ENCODE results near the gene GASK1B. TPM values are rescaled to one million over a fixed set of nuclear protein-coding genes. Genes with fewer than 3 reads are reported as not detected.

Gene GASK1B
- total and polyA plus RNA-seq, 2 of the 13 experiments (the other 11 are each of a cell fraction or from before 2014, with no cell fraction given): 29.1 to 40.4 TPM

DNA sequence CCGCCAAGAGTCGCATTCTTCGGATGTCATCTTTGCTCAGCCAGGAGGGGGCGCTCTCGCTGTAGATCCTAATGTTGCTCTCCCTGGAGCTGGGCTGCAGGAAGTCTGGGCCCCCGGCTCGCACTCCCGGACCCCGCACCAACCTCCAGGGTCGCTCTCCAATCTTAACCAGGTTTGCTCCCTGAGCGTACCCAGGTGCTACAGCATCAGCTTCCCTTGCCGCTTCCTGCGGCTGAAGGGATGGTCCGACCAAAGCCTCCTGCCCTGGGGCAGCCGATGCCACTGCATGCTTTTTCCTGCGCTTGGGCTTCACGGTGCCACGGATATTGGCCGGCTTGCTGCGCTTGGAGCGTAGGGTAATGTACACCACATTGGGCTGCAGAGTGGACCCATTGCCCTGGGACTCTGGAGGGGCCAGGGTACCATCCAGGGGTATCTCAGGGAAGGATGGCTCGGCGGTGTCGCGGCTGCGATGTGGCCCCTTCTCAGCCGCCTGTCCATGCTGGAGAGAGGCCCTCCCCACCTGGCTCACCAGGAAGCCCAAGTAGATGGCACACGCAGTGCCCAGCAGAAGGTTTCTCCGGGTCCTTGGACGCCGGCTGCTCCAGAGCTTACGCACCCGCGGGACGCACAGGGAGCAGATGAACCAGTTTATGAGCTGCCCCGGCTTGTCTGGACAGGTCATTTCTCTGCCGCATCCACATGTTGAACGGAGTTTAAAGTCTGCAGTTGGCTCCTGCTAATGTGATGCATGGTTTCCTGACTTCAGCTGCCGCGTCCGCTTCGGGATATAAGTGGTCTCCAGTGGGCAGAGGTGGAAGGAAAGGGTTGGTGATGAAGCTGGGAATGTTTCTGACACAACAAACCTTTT is 1.9 kb downstream of the GASK1B start (continued):
- TF ChIP-seq, protein P1, sequence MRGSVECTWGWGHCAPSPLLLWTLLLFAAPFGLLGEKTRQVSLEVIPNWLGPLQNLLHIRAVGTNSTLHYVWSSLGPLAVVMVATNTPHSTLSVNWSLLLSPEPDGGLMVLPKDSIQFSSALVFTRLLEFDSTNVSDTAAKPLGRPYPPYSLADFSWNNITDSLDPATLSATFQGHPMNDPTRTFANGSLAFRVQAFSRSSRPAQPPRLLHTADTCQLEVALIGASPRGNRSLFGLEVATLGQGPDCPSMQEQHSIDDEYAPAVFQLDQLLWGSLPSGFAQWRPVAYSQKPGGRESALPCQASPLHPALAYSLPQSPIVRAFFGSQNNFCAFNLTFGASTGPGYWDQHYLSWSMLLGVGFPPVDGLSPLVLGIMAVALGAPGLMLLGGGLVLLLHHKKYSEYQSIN (CRISPR knock-in tag; IDR thresholded peaks at IDR 0.05; ENCODE audit: borderline replicate concordance): no peak
- no peak for TF ChIP-seq GTF2F1 (IDR thresholded peaks at IDR 0.05; ENCODE audit: low read length)
- TF ChIP-seq, protein P2, sequence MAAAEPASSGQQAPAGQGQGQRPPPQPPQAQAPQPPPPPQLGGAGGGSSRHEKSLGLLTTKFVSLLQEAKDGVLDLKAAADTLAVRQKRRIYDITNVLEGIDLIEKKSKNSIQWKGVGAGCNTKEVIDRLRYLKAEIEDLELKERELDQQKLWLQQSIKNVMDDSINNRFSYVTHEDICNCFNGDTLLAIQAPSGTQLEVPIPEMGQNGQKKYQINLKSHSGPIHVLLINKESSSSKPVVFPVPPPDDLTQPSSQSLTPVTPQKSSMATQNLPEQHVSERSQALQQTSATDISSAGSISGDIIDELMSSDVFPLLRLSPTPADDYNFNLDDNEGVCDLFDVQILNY (CRISPR knock-in tag; conservative IDR thresholded peaks at IDR 0.05): no peak
- no peak for TF ChIP-seq ZNF138 (CRISPR knock-in tag; IDR thresholded peaks at IDR 0.05; ENCODE audit: low read depth)
- no peak for TF ChIP-seq CCDC6 (CRISPR knock-in tag; IDR thresholded peaks at IDR 0.05)
- TF ChIP-seq, protein P3, sequence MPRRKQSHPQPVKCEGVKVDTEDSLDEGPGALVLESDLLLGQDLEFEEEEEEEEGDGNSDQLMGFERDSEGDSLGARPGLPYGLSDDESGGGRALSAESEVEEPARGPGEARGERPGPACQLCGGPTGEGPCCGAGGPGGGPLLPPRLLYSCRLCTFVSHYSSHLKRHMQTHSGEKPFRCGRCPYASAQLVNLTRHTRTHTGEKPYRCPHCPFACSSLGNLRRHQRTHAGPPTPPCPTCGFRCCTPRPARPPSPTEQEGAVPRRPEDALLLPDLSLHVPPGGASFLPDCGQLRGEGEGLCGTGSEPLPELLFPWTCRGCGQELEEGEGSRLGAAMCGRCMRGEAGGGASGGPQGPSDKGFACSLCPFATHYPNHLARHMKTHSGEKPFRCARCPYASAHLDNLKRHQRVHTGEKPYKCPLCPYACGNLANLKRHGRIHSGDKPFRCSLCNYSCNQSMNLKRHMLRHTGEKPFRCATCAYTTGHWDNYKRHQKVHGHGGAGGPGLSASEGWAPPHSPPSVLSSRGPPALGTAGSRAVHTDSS (CRISPR knock-in tag; conservative IDR thresholded peaks at IDR 0.05): no peak
- no peak for TF ChIP-seq ZBTB7B (CRISPR knock-in tag; IDR thresholded peaks at IDR 0.05)
- no peak for TF ChIP-seq ZNF33A (CRISPR knock-in tag; IDR thresholded peaks at IDR 0.05; ENCODE audit: borderline replicate concordance)
- TF ChIP-seq, protein P4, sequence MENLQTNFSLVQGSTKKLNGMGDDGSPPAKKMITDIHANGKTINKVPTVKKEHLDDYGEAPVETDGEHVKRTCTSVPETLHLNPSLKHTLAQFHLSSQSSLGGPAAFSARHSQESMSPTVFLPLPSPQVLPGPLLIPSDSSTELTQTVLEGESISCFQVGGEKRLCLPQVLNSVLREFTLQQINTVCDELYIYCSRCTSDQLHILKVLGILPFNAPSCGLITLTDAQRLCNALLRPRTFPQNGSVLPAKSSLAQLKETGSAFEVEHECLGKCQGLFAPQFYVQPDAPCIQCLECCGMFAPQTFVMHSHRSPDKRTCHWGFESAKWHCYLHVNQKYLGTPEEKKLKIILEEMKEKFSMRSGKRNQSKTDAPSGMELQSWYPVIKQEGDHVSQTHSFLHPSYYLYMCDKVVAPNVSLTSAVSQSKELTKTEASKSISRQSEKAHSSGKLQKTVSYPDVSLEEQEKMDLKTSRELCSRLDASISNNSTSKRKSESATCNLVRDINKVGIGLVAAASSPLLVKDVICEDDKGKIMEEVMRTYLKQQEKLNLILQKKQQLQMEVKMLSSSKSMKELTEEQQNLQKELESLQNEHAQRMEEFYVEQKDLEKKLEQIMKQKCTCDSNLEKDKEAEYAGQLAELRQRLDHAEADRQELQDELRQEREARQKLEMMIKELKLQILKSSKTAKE (CRISPR knock-in tag; IDR thresholded peaks at IDR 0.05; ENCODE audit: borderline replicate concordance): no peak
- peak; percentile 43 for TF ChIP-seq ASH2L (IDR thresholded peaks at IDR 0.05; ENCODE audit: insufficient read length, low read depth, low read length)
- peak; percentile 59; the same call in 1 of the 2 replicates for TF ChIP-seq ZNF572 (CRISPR knock-in tag; IDR thresholded peaks at IDR 0.05)
- TF ChIP-seq GABPB1 (CRISPR knock-in tag; IDR thresholded peaks at IDR 0.05): peak; percentile 57; the same call in 1 of the 2 replicates
- TF ChIP-seq, protein P5, sequence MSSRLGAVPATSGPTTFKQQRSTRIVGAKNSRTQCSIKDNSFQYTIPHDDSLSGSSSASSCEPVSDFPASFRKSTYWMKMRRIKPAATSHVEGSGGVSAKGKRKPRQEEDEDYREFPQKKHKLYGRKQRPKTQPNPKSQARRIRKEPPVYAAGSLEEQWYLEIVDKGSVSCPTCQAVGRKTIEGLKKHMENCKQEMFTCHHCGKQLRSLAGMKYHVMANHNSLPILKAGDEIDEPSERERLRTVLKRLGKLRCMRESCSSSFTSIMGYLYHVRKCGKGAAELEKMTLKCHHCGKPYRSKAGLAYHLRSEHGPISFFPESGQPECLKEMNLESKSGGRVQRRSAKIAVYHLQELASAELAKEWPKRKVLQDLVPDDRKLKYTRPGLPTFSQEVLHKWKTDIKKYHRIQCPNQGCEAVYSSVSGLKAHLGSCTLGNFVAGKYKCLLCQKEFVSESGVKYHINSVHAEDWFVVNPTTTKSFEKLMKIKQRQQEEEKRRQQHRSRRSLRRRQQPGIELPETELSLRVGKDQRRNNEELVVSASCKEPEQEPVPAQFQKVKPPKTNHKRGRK (CRISPR knock-in tag; IDR thresholded peaks at IDR 0.05): no peak
- no peak for TF ChIP-seq PPARG (CRISPR knock-in tag; conservative IDR thresholded peaks at IDR 0.05)
- no peak for TF ChIP-seq ZNF879 (CRISPR knock-in tag; IDR thresholded peaks at IDR 0.05)
- no peak for TF ChIP-seq JUNB (CRISPR knock-in tag; IDR thresholded peaks at IDR 0.05; ENCODE audit: borderline replicate concordance)
- no peak; the same call in 1 of the 2 replicates for TF ChIP-seq NRL (CRISPR knock-in tag; IDR thresholded peaks at IDR 0.05; ENCODE audit: borderline replicate concordance)
- no peak for TF ChIP-seq HHEX (CRISPR knock-in tag; IDR thresholded peaks at IDR 0.05)
- TF ChIP-seq, protein P6, sequence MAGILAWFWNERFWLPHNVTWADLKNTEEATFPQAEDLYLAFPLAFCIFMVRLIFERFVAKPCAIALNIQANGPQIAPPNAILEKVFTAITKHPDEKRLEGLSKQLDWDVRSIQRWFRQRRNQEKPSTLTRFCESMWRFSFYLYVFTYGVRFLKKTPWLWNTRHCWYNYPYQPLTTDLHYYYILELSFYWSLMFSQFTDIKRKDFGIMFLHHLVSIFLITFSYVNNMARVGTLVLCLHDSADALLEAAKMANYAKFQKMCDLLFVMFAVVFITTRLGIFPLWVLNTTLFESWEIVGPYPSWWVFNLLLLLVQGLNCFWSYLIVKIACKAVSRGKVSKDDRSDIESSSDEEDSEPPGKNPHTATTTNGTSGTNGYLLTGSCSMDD (CRISPR knock-in tag; IDR thresholded peaks at IDR 0.05): no peak
- no peak for TF ChIP-seq HOXA7 (CRISPR knock-in tag; IDR thresholded peaks at IDR 0.05)
- peak; percentile 63; the same call in 1 of the 2 replicates for TF ChIP-seq CHD4 (IDR thresholded peaks at IDR 0.05; ENCODE audit: borderline replicate concordance, low read length)
